ENCODE data around the gene CCL27.

CCL27 gene

GRCh38 chr9:34709196-34709978, 46.9 kb upstream of the CCL27 start:
- Histone ChIP-seq H3K4me3 (ENCODE audit: low read length, poor library complexity, severe bottlenecking) (no peak overlapping the region), H3K79me2 (ENCODE audit: insufficient read depth, low read length) (no peaks in the 10 kb centered on the region), H3K4me1 (ENCODE audit: insufficient read depth, low read length, poor library complexity, severe bottlenecking) (no peaks in the 10 kb centered on the region), H3K27me3 (ENCODE audit: insufficient read depth, low read length, poor library complexity, severe bottlenecking) (no peaks in the 10 kb centered on the region), H3K4me2 (ENCODE audit: low read depth, low read length, poor library complexity, severe bottlenecking) (no peak overlapping the region), H3F3A (ENCODE audit: low read depth) (no peaks in the 10 kb centered on the region), H3K9me3 (ENCODE audit: insufficient read depth, low read depth, low read length) (no peaks in the 10 kb centered on the region), H3K9ac (ENCODE audit: low read depth, low read length, poor library complexity, severe bottlenecking) (no peak overlapping the region), H4K20me1 (ENCODE audit: insufficient read depth, low read length, poor library complexity, severe bottlenecking) (no peaks in the 10 kb centered on the region), H3K9me2 (replicated peaks; ENCODE audit: low read depth, low read length) (no peaks in the 10 kb centered on the region), H2AFZ (ENCODE audit: low read length) (no peak overlapping the region), H3K36me3 (ENCODE audit: insufficient read depth, low read length) (no peaks in the 10 kb centered on the region)
- TF ChIP-seq CTCF (conservative IDR thresholded peaks at IDR 0.05; ENCODE audit: low read length), result no peak
- TF ChIP-seq EZH2phosphoT487 (IDR thresholded peaks at IDR 0.05; ENCODE audit: borderline replicate concordance), result no peak

GRCh38 chr9:34707130-34707529, 44.7 kb upstream of the CCL27 start:
- H2AFZ ChIP-seq (ENCODE audit: low read length), result no peak overlapping the region
- H3K4me1 ChIP-seq (ENCODE audit: insufficient read depth, low read length, poor library complexity, severe bottlenecking), result no peaks in the 10 kb centered on the region
- no peak overlapping the region for H3K4me3 ChIP-seq (ENCODE audit: low read length, poor library complexity, severe bottlenecking)
- H3K36me3 ChIP-seq (ENCODE audit: insufficient read depth, low read length), result no peaks in the 10 kb centered on the region
- H3K27me3 ChIP-seq (ENCODE audit: insufficient read depth, low read length, poor library complexity, severe bottlenecking), result no peaks in the 10 kb centered on the region
- H4K20me1 ChIP-seq (ENCODE audit: insufficient read depth, low read length, poor library complexity, severe bottlenecking), result no peaks in the 10 kb centered on the region
- no peaks in the 10 kb centered on the region for H3K9me3 ChIP-seq (ENCODE audit: insufficient read depth, low read depth, low read length)
- no peak overlapping the region for H3K4me2 ChIP-seq (ENCODE audit: low read depth, low read length, poor library complexity, severe bottlenecking)
- TF ChIP-seq CTCF (conservative IDR thresholded peaks at IDR 0.05; ENCODE audit: low read length) (no peak), EZH2phosphoT487 (IDR thresholded peaks at IDR 0.05; ENCODE audit: borderline replicate concordance) (no peak)
- no peaks in the 10 kb centered on the region for H3K79me2 ChIP-seq (ENCODE audit: insufficient read depth, low read length)
- H3F3A ChIP-seq (ENCODE audit: low read depth), result no peaks in the 10 kb centered on the region
- H3K9me2 ChIP-seq (replicated peaks; ENCODE audit: low read depth, low read length), result no peaks in the 10 kb centered on the region
- no peak overlapping the region for H3K9ac ChIP-seq (ENCODE audit: low read depth, low read length, poor library complexity, severe bottlenecking)

- H2AFZ ChIP-seq (ENCODE audit: low read length), result peak overlapping the region; percentile 77
- no peaks in the 10 kb centered on the region for H3K27me3 ChIP-seq (ENCODE audit: insufficient read depth, low read length, poor library complexity, severe bottlenecking)
- H3K36me3 ChIP-seq (ENCODE audit: insufficient read depth, low read length), result no peaks in the 10 kb centered on the region
- H3K4me3 ChIP-seq (ENCODE audit: low read length, poor library complexity, severe bottlenecking), result peak overlapping the region; percentile 65
- H3K9ac ChIP-seq (ENCODE audit: low read depth, low read length, poor library complexity, severe bottlenecking), result no peak overlapping the region
- peak; percentile 95 for TF ChIP-seq CTCF (conservative IDR thresholded peaks at IDR 0.05; ENCODE audit: low read length)
- TF ChIP-seq EZH2phosphoT487 (IDR thresholded peaks at IDR 0.05; ENCODE audit: borderline replicate concordance), result no peak
- no peaks in the 10 kb centered on the region for H3K4me1 ChIP-seq (ENCODE audit: insufficient read depth, low read length, poor library complexity, severe bottlenecking)
- H3K79me2 ChIP-seq (ENCODE audit: insufficient read depth, low read length), result no peaks in the 10 kb centered on the region
- H3K9me2 ChIP-seq (replicated peaks; ENCODE audit: low read depth, low read length), result no peaks in the 10 kb centered on the region
- no peaks in the 10 kb centered on the region for H4K20me1 ChIP-seq (ENCODE audit: insufficient read depth, low read length, poor library complexity, severe bottlenecking)
- no peaks in the 10 kb centered on the region for H3K9me3 ChIP-seq (ENCODE audit: insufficient read depth, low read depth, low read length)
- no peaks in the 10 kb centered on the region for H3F3A ChIP-seq (ENCODE audit: low read depth)
- peak overlapping the region; percentile 64 for H3K4me2 ChIP-seq (ENCODE audit: low read depth, low read length, poor library complexity, severe bottlenecking)
These were observed 39.6 kb upstream of the CCL27 start for GRCh38 chr9:34701769-34702736.
